ENCODE results near the gene MRPL24.
"Not testable (repeated sequence)": the region's sequence is repeated elsewhere in the genome, so short reads cannot be mapped to it uniquely, and the experiment has no call there.

MRPL24 gene

GRCh38 chr1:156766298-156767100, 25.6 kb upstream of the MRPL24 start (continued):
- TF ChIP-seq ZNF416 (tag by site-specific recombination; IDR thresholded peaks at IDR 0.05) (no peak), FEZF1 (tag by site-specific recombination; IDR thresholded peaks at IDR 0.05) (peak; percentile 54; the same call in 1 of the 2 replicates), ZBTB20 (tag by site-specific recombination; IDR thresholded peaks at IDR 0.05) (peak; percentile 74; the same call in 1 of the 2 replicates), PRDM10 (tag by site-specific recombination; IDR thresholded peaks at IDR 0.05) (peak; percentile 62)

DNA sequence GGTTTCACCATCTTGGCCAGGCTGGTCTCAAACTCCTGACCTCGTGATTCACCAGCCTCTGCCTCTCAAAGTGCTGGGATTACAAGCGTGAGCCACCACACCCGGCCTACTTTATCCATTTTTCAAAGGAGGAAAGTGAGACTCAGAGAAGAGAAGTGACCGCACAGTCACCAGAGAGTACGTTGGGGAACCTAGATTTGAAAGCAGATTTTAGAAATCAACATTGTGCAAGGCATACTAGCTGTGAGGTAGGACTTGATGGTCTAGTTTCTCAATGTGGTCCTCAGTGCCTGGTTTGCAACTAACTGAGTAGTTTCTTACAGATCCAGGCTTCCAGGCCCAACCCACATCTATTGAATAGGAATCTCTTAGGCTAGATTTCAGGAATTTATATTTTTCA, 24.8 kb upstream of the MRPL24 start:
- Histone ChIP-seq H3K27ac (ENCODE audit: extremely low read depth, low read depth, low read length) (no peak overlapping the region), H3K4me1 (ENCODE audit: control insufficient read depth, insufficient read depth, low read length) (no peaks in the 10 kb centered on the region), H3K9me3 (ENCODE audit: control insufficient read depth, insufficient read depth, low read depth, low read length) (no peaks in the 10 kb centered on the region), H3K36me3 (ENCODE audit: control insufficient read depth in 2 of 2, insufficient read depth in 1 of 2, low read length in 2 of 2) (peaks cover 4 to 20% of the 10 kb centered on the region in 2 experiments; a peak in 2 of 3 replicates), H3K4me3 (ENCODE audit: low read depth, low read length) (no peak overlapping the region)
- TF ChIP-seq ZNF621 (tag by site-specific recombination; IDR thresholded peaks at IDR 0.05) (no peak), ZBTB17 (tag by site-specific recombination; IDR thresholded peaks at IDR 0.05) (no peak), ZNF24 (tag by site-specific recombination; IDR thresholded peaks at IDR 0.05) (no peak)
- POLR2A ChIA-PET: interaction anchor here (1.4 to 3.9 kb wide), 2 partner anchors 25 to 37 kb away, joined by 3 to 110 read pairs; partner anchors contain the start of genes ISG20L2, METTL25B and MRPL24
- CTCF ChIA-PET: interaction anchor here (2.2 to 5.0 kb wide), 3 partner anchors 38 to 95 kb away, joined by 8 to 28 read pairs (median 10); partner anchors contain the start of genes ISG20L2, METTL25B and NTRK1

DNA sequence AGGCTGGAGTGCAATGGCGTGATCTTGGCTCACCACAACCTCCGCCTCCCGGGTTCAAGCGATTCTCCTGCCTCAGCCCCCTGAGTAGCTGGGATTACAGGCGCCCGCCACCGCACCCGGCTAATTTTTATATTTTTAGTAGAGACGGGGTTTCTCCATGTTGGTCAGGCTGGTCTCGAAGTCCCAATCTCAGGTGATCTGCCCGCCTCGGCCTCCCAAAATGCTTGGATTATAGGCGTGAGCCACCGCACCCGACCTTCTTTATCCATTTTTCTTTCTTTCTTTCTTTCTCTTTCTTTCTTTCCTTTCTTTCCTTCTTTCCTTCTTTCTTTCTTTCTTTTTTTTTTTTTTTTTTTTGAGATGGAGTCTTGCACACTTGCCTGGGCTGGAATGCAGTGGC, 24.2 kb upstream of the MRPL24 start:
- ChIA-PET POLR2A (interaction anchor here (0.6 to 1.8 kb wide), 5 partner anchors 9 to 71 kb away, joined by 3 to 4 read pairs (median 3); partner anchors contain the start of genes ISG20L2, METTL25B and MRPL24), CTCF (interaction anchor here (0.6 to 5.0 kb wide), 2 partner anchors 38 to 383 kb away, joined by 5 to 28 read pairs; partner anchors contain the start of genes ISG20L2 and METTL25B)
- TF ChIP-seq ZNF366 (tag by site-specific recombination; conservative IDR thresholded peaks at IDR 0.05): peak; percentile 72
- not testable (repeated sequence) for H3K9me3 ChIP-seq (ENCODE audit: control insufficient read depth, insufficient read depth, low read depth, low read length); H3K27ac ChIP-seq (ENCODE audit: extremely low read depth, low read depth, low read length); H3K4me3 ChIP-seq (ENCODE audit: low read depth, low read length); H3K4me1 ChIP-seq (ENCODE audit: control insufficient read depth, insufficient read depth, low read length)
- peaks cover 0 to 15% of the 10 kb centered on the region in 2 experiments; a peak in 2 of 3 replicates for H3K36me3 ChIP-seq (ENCODE audit: control insufficient read depth in 2 of 2, insufficient read depth in 1 of 2, low read length in 2 of 2)

- Histone ChIP-seq H3K9me3 (ENCODE audit: control insufficient read depth, insufficient read depth, low read depth, low read length) (no peaks in the 10 kb centered on the region), H3K27ac (ENCODE audit: extremely low read depth, low read depth, low read length) (no peak overlapping the region), H3K4me3 (ENCODE audit: low read depth, low read length) (no peak overlapping the region), H3K36me3 (ENCODE audit: control insufficient read depth in 2 of 2, insufficient read depth in 1 of 2, low read length in 2 of 2) (no peaks in the 10 kb centered on the region), H3K4me1 (ENCODE audit: control insufficient read depth, insufficient read depth, low read length) (no peaks in the 10 kb centered on the region)
- ChIA-PET CTCF (interaction anchor here (0.9 to 1.3 kb wide), 4 partner anchors 9 to 71 kb away, joined by 3 to 5 read pairs (median 4); no protein-coding TSS in a partner anchor), POLR2A (interaction anchor here (1.5 kb wide), 1 partner anchor 9 kb away, joined by 4 read pairs; the partner anchor contains the start of gene HDGF)
- no peak for TF ChIP-seq ZNF23 (tag by site-specific recombination; IDR thresholded peaks at IDR 0.05; ENCODE audit: borderline replicate concordance)
- no peak for TF ChIP-seq ZFP3 (tag by site-specific recombination; IDR thresholded peaks at IDR 0.05; ENCODE audit: low read depth)
- TF ChIP-seq ZNF214 (tag by site-specific recombination; IDR thresholded peaks at IDR 0.05; ENCODE audit: borderline replicate concordance): no peak
- TF ChIP-seq ZNF10 (tag by site-specific recombination; IDR thresholded peaks at IDR 0.05): no peak
- no peak for TF ChIP-seq ZBTB21 (tag by site-specific recombination; IDR thresholded peaks at IDR 0.05)
- no peak for TF ChIP-seq SETDB1 (IDR thresholded peaks at IDR 0.05; ENCODE audit: insufficient read length, low read length)
- no peak for TF ChIP-seq ZNF26 (tag by site-specific recombination; IDR thresholded peaks at IDR 0.05)
- TF ChIP-seq, protein P1, sequence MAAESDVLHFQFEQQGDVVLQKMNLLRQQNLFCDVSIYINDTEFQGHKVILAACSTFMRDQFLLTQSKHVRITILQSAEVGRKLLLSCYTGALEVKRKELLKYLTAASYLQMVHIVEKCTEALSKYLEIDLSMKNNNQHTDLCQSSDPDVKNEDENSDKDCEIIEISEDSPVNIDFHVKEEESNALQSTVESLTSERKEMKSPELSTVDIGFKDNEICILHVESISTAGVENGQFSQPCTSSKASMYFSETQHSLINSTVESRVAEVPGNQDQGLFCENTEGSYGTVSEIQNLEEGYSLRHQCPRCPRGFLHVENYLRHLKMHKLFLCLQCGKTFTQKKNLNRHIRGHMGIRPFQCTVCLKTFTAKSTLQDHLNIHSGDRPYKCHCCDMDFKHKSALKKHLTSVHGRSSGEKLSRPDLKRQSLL (tag by site-specific recombination; IDR thresholded peaks at IDR 0.05): no peak
- no peak for TF ChIP-seq ZNF624 (tag by site-specific recombination; IDR thresholded peaks at IDR 0.05)
- TF ChIP-seq ZNF211 (tag by site-specific recombination; IDR thresholded peaks at IDR 0.05; ENCODE audit: low read depth): no peak
- TF ChIP-seq ZNF776 (tag by site-specific recombination; IDR thresholded peaks at IDR 0.05; ENCODE audit: borderline replicate concordance): no peak
- TF ChIP-seq, protein P2, sequence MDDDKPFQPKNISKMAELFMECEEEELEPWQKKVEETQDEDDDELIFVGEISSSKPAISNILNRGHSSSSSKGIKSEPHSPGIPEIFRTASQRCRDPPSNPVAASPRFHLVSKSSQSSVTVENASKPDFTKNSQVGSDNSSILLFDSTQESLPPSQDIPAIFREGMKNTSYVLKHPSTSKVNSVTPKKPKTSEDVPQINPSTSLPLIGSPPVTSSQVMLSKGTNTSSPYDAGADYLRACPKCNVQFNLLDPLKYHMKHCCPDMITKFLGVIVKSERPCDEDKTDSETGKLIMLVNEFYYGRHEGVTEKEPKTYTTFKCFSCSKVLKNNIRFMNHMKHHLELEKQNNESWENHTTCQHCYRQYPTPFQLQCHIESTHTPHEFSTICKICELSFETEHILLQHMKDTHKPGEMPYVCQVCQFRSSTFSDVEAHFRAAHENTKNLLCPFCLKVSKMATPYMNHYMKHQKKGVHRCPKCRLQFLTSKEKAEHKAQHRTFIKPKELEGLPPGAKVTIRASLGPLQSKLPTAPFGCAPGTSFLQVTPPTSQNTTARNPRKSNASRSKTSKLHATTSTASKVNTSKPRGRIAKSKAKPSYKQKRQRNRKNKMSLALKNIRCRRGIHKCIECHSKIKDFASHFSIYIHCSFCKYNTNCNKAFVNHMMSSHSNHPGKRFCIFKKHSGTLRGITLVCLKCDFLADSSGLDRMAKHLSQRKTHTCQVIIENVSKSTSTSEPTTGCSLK (tag by site-specific recombination; IDR thresholded peaks at IDR 0.05): no peak
- no peak for TF ChIP-seq ZNF366 (tag by site-specific recombination; conservative IDR thresholded peaks at IDR 0.05)
These were observed 19.9 kb upstream of the MRPL24 start for GRCh38 chr1:156760796-156761104.

Data from HEK293 (cell line).